ENCODE measurements around the gene MOSPD3. TPM values are rescaled to one million over a fixed set of nuclear protein-coding genes. Genes with fewer than 3 reads are reported as not detected.

Gene MOSPD3
- total and polyA plus RNA-seq, 2 of the 13 experiments (the other 11 are each of a cell fraction or from before 2014, with no cell fraction given), result 7.6 to 8.8 TPM

DNA sequence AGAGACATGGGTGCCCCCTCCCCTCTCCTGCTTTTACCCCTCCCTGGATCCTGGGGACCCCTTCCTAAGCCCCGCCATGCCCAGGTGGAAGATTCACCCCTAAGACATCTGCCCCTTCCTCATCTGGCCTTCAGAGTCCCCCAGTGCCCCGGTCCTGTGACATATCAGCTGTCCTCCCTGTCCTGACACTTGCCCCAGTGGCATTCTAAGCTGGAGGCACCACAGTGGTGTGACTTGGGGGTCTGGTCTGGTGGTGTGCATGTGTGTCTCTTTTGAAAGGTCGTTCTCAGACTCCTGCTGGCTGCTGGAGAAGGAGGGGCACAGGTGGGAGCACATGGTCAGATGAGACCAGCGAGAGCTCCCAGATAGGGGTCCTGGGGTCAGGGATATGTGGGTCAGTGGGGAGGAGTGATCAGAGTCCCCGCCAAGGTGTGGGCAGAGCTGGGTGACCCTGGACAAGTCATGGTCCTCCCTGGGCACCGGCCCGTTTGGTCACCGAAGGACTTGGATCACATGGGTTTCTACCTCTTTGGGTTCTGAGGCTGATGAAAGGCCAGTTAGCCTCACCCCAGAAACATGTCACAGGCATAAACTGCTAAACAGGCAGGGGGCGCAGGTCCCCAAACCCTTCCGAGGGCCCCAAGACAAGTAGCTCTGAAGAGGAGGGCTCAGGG, 29.7 kb downstream of the MOSPD3 start (continued):
- TF ChIP-seq NONO (IDR thresholded peaks at IDR 0.05), result no peak
- TF ChIP-seq NONO (CRISPR knock-in tag; conservative IDR thresholded peaks at IDR 0.05), result 0 out of 2 replicates have a peak, but pooled peaks have one; percentile 2
- no peak for TF ChIP-seq ATF5 (CRISPR knock-in tag; IDR thresholded peaks at IDR 0.05; ENCODE audit: low read depth)
- no peak for TF ChIP-seq ZNF607 (CRISPR knock-in tag; IDR thresholded peaks at IDR 0.05; ENCODE audit: borderline replicate concordance)
- TF ChIP-seq, protein P1, sequence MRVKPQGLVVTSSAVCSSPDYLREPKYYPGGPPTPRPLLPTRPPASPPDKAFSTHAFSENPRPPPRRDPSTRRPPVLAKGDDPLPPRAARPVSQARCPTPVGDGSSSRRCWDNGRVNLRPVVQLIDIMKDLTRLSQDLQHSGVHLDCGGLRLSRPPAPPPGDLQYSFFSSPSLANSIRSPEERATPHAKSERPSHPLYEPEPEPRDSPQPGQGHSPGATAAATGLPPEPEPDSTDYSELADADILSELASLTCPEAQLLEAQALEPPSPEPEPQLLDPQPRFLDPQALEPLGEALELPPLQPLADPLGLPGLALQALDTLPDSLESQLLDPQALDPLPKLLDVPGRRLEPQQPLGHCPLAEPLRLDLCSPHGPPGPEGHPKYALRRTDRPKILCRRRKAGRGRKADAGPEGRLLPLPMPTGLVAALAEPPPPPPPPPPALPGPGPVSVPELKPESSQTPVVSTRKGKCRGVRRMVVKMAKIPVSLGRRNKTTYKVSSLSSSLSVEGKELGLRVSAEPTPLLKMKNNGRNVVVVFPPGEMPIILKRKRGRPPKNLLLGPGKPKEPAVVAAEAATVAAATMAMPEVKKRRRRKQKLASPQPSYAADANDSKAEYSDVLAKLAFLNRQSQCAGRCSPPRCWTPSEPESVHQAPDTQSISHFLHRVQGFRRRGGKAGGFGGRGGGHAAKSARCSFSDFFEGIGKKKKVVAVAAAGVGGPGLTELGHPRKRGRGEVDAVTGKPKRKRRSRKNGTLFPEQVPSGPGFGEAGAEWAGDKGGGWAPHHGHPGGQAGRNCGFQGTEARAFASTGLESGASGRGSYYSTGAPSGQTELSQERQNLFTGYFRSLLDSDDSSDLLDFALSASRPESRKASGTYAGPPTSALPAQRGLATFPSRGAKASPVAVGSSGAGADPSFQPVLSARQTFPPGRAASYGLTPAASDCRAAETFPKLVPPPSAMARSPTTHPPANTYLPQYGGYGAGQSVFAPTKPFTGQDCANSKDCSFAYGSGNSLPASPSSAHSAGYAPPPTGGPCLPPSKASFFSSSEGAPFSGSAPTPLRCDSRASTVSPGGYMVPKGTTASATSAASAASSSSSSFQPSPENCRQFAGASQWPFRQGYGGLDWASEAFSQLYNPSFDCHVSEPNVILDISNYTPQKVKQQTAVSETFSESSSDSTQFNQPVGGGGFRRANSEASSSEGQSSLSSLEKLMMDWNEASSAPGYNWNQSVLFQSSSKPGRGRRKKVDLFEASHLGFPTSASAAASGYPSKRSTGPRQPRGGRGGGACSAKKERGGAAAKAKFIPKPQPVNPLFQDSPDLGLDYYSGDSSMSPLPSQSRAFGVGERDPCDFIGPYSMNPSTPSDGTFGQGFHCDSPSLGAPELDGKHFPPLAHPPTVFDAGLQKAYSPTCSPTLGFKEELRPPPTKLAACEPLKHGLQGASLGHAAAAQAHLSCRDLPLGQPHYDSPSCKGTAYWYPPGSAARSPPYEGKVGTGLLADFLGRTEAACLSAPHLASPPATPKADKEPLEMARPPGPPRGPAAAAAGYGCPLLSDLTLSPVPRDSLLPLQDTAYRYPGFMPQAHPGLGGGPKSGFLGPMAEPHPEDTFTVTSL (CRISPR knock-in tag; IDR thresholded peaks at IDR 0.05; ENCODE audit: borderline replicate concordance), result no peak
- TF ChIP-seq FOXP4 (CRISPR knock-in tag; IDR thresholded peaks at IDR 0.05), result no peak
- TF ChIP-seq SOX6 (IDR thresholded peaks at IDR 0.05), result no peak
- TF ChIP-seq SOX6 (CRISPR knock-in tag; IDR thresholded peaks at IDR 0.05), result no peak; the same call in 1 of the 2 replicates
- TF ChIP-seq ZNF513 (CRISPR knock-in tag; conservative IDR thresholded peaks at IDR 0.05), result no peak
- no peak for TF ChIP-seq ZFP82 (CRISPR knock-in tag; IDR thresholded peaks at IDR 0.05; ENCODE audit: borderline replicate concordance)
- no peak for TF ChIP-seq TCF7L2 (IDR thresholded peaks at IDR 0.05; ENCODE audit: low read depth, low read length)
- TF ChIP-seq, protein P2, sequence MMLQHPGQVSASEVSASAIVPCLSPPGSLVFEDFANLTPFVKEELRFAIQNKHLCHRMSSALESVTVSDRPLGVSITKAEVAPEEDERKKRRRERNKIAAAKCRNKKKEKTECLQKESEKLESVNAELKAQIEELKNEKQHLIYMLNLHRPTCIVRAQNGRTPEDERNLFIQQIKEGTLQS (CRISPR knock-in tag; IDR thresholded peaks at IDR 0.05), result no peak
- TF ChIP-seq NCOA1 (CRISPR knock-in tag; IDR thresholded peaks at IDR 0.05), result no peak
- no peak for TF ChIP-seq PRPF4 (IDR thresholded peaks at IDR 0.05; ENCODE audit: low read depth, low read length, poor library complexity, severe bottlenecking)
